AG09309 (cell line): ENCODE measurements around the gene RPS6KL1.
"Not testable (repeated sequence)": the region's sequence is repeated elsewhere in the genome, so short reads cannot be mapped to it uniquely, and the experiment has no call there.

ENCODE experiments used
- DNase-seq: peaks from one replicate; pipeline ENCODE4 v3.0.0-alpha.2; 2010; ENCODE audit warnings: low read depth
- H3K4me3 ChIP-seq: 2 replicates; pipeline ENCODE4 v1.5.1; 2011; ENCODE audit warnings: mild to moderate bottlenecking, low read depth, low read length, moderate library complexity; ENCODE audit not compliant: control insufficient read depth
- CTCF ChIP-seq: IDR thresholded peaks from 2 replicates; pipeline ENCODE4 v1.5.1; 2011; ENCODE audit warnings: mild to moderate bottlenecking, low read depth, low read length, inconsistent platforms; ENCODE audit not compliant: insufficient read depth, control insufficient read depth; ENCODE audit errors: missing control alignments

The RPS6KL1 gene

GRCh38 chr14:74936731-74937130 is 13.7 kb upstream of the RPS6KL1 start:
- TF ChIP-seq CTCF = no peak
- no peak overlapping the region for H3K4me3 ChIP-seq
- no peak for DNase-seq

- no peak overlapping the region for H3K4me3 ChIP-seq
- TF ChIP-seq CTCF = no peak
- DNase-seq = no peak
These were observed 13.1 kb upstream of the RPS6KL1 start for GRCh38 chr14:74936151-74936550.

- DNase-seq = no peak
- H3K4me3 ChIP-seq = no peak overlapping the region
- no peak for TF ChIP-seq CTCF
These were observed 12.3 kb upstream of the RPS6KL1 start for GRCh38 chr14:74935360-74935680.

GRCh38 chr14:74934476-74935359 is 11.7 kb upstream of the RPS6KL1 start:
- H3K4me3 ChIP-seq = no peak overlapping the region
- no peak for TF ChIP-seq CTCF
- no peak for DNase-seq

- H3K4me3 ChIP-seq = no peak overlapping the region
- DNase-seq = no peak
- no peak for TF ChIP-seq CTCF
These were observed 11.0 kb upstream of the RPS6KL1 start for GRCh38 chr14:74934041-74934440.

GRCh38 chr14:74932936-74933335 is 9.9 kb upstream of the RPS6KL1 start:
- not testable (repeated sequence) for DNase-seq, H3K4me3 ChIP-seq

- no peak overlapping the region for H3K4me3 ChIP-seq
- DNase-seq = no peak
- TF ChIP-seq CTCF = no peak
These were observed 9.4 kb upstream of the RPS6KL1 start for GRCh38 chr14:74932401-74932901.

GRCh38 chr14:74931744-74932143 is 8.7 kb upstream of the RPS6KL1 start:
- H3K4me3 ChIP-seq, DNase-seq: not testable (repeated sequence)
